Renal cortical epithelial cell (primary cell): ENCODE results near the gene ITGA11. TPM values are rescaled to one million over a fixed set of nuclear protein-coding genes. Genes with fewer than 3 reads are reported as not detected.

Experiments
- DNase-seq: peaks from one replicate; pipeline ENCODE4 v3.0.0-alpha.2; 2011; ENCODE audit warnings: low read depth
- total RNA-seq: library from RNA; depleted of rRNA; stranded (reverse); fragments of >200 nt; gene quantifications from 2 replicates; pipeline ENCODE4 v1.2.3, GENCODE V29; 2014

The ITGA11 gene
- total RNA-seq, 1 donor from 2014 or later: 9.2 TPM

GRCh38 chr15:68447976-68448755 is 16.2 kb upstream of the ITGA11 start:
- peak; percentile 19 for DNase-seq

GRCh38 chr15:68447209-68447608 is 15.2 kb upstream of the ITGA11 start:
- DNase-seq: peak; percentile 16

- no peak for DNase-seq
Measured at GRCh38 chr15:68445351-68445750, 13.4 kb upstream of the ITGA11 start.

GRCh38 chr15:68444336-68444735 is 12.4 kb upstream of the ITGA11 start:
- no peak for DNase-seq

- DNase-seq: no peak
Measured at GRCh38 chr15:68442903-68443302, 10.9 kb upstream of the ITGA11 start.

GRCh38 chr15:68442041-68442440 is 10.1 kb upstream of the ITGA11 start:
- DNase-seq: no peak

- DNase-seq: no peak
Measured at GRCh38 chr15:68441045-68441743, 9.2 kb upstream of the ITGA11 start.

- no peak for DNase-seq
Measured at GRCh38 chr15:68440136-68440535, 8.2 kb upstream of the ITGA11 start.

GRCh38 chr15:68439506-68439905 is 7.5 kb upstream of the ITGA11 start:
- no peak for DNase-seq

- DNase-seq: no peak
Measured at GRCh38 chr15:68436680-68437079, 4.7 kb upstream of the ITGA11 start.

- DNase-seq: no peak
Measured at GRCh38 chr15:68435966-68436365, 4.0 kb upstream of the ITGA11 start.

GRCh38 chr15:68434021-68434420 is 2.1 kb upstream of the ITGA11 start:
- DNase-seq: no peak

GRCh38 chr15:68433551-68433950 is 1.6 kb upstream of the ITGA11 start:
- DNase-seq: no peak

GRCh38 chr15:68432441-68433064 is 590 bp upstream of the ITGA11 start:
- no peak for DNase-seq

- no peak for DNase-seq
Measured at GRCh38 chr15:68431037-68431791, 749 bp downstream of the ITGA11 start.

- no peak for DNase-seq
Measured at GRCh38 chr15:68430471-68431036, 1.4 kb downstream of the ITGA11 start.

GRCh38 chr15:68429691-68430470 is 2.1 kb downstream of the ITGA11 start:
- no peak for DNase-seq

- no peak for DNase-seq
Measured at GRCh38 chr15:68428431-68428940, 3.5 kb downstream of the ITGA11 start.

GRCh38 chr15:68427963-68428362 is 4.0 kb downstream of the ITGA11 start:
- DNase-seq: no peak

GRCh38 chr15:68427366-68427765 is 4.6 kb downstream of the ITGA11 start:
- DNase-seq: no peak

GRCh38 chr15:68426116-68426515 is 5.8 kb downstream of the ITGA11 start:
- no peak for DNase-seq
